HG03521 (cell line): ENCODE data around the gene RDH16.
"Not testable (repeated sequence)": the region's sequence is repeated elsewhere in the genome, so short reads cannot be mapped to it uniquely, and the experiment has no call there.

Source experiments
- ATAC-seq: cut with Tn5 transposase; IDR thresholded peaks from one replicate; pipeline ENCODE4 v1.9.1; 2021; ENCODE audit warnings: mild to moderate bottlenecking, moderate library complexity; ENCODE audit not compliant: unreplicated experiment

The RDH16 gene

DNA sequence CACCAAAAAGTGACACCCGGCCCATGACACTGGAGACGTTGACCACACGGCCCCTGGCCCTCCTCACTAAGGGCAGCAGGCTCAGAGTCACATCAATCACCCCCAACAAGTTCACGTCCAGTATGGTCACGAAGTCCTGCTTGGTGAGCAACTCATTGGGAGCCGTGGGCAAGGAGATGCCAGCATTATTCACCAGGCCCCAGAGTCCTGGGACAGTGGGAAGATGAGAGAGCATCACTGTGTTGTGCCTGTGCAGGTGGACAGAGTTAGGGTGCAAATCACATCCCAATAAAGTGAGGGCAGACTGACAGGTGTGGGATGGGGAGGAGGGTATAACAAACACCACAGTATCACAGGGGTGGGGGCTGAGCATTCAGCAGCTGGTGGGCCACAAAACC, 2.5 kb downstream of the RDH16 start:
- ATAC-seq = no peak

DNA sequence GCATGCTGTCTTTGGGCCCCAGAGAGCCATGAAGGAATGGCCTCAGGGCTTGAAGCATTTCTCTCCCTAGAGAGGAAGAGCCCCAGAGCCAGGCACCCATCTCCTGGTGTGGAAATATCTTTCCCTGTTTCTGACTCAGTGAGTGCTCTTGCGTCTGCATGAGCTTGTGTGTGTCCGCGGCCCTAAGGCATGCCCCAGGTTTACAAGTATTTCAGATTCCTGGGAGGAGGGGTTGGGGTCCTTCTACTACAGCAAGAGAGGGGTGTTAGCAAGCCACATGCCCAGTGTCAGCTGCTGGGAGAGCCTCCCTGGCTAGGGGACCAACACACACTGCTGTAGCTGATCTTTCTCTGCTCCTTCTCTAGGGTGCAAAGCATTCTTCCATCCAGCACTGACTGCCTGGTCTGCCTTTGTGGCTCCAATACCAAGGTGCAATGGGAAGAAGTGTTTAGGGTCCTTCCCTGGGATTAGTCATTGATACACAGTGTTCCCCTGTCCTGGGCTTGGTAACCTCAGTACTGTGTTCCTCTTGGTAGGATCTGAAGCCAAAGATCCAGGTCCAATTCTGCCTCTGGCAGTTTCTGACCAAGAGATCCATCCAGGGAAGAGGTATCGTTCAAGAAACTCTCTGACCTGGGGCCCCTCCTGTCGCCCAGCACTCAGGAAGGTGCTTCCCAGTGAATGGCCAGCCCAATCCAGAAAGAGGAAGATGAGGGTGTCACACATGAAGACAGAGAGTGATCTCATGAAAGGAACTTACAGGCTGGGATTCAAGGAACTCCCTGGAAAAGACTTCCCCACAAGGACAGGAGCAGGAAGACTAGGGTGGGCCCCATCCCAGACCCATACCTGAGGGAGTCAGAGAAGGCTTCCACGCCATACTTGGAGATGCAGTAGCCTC, 3.1 kb downstream of the RDH16 start:
- ATAC-seq = no peak

DNA sequence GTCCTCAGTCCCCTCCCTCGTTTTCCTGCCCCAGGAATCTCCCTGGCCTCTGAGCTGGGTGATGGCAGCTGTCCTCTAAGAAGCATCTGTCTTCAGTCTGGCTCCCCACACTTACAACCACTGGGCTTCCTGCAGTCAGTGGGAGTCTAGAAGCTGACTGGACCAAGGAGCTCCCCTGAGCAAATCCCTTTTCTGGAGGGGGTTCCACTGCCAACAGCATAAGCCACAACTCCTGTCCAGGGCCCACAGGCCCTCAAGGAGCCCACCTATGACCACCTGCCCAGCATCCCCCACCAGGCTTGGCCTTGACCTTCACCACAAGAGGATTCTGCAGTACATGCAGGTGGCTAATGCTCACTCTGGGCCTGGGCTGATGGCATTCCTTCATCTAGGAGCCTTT, 4.1 kb downstream of the RDH16 start:
- no peak for ATAC-seq

DNA sequence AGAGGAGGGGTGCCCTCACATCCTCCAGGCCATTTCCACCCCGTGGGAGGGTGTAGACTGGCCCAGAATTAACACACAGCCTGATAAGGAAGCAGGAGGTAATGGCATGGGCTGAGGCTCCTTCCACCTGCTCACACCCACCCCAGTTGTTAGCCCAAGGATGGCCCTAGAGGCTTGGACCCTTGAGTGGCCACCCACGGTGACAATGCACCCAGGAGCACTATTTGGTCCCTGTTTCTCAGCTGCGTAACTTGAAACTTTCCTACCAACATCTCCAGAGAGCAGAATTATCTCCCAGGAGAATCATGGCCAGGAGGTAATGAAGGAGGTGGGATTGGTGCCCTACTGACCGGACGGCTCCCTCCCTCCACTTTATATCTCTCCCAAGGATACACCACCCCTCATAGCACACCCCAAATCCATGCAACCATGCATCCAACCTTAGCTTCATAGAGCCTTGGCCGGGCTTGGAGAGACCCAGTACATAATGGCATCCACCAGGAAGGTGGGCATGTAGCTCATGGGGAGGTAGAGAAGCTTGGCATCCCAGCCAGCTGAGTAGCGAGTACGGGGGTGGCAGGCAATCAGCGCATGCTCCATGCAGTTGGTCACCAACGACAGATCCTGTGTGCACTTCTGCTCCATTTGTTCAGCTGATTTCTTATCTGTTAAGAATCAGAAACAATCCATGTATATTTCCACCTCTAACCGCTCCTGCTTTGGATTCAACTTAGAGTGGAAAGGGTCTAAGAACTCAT, 5.6 kb downstream of the RDH16 start:
- ATAC-seq = no peak

DNA sequence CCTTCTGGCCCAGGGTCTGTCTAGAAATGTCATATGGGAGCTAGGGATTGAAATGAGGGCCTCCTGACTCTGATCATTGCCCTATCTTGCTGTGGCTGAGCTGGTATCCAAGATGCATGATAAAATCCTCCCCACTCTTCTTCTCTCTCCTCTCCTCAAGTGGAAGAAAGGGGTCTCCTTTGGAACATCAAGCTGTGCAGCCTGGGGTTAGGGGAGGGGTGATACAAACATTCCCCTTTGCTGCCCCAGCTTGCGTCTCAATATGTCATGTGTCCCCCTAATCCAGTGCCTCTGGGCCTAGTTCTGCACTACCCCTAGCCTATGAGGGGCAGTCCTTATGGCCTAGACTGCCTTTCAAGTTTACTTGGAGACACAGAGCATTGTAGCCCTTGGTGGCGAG, 8.5 kb downstream of the RDH16 start:
- ATAC-seq = no peak

DNA sequence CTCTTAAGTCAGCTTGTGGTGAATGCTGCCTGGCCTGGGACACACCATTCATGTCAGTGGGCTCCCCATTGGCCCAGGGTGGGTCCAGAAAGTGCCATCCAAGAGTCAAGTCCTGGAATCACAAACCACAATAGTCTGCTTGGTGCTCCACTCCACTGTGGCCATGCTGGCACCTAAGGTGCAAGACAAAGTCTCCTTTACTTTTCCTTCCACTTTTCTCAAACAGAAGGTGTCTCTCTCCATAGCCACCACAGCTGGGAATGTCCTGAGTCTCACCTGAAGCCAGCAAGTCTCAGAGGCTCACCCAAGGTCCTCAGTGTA, 9.0 kb downstream of the RDH16 start:
- ATAC-seq = no peak

DNA sequence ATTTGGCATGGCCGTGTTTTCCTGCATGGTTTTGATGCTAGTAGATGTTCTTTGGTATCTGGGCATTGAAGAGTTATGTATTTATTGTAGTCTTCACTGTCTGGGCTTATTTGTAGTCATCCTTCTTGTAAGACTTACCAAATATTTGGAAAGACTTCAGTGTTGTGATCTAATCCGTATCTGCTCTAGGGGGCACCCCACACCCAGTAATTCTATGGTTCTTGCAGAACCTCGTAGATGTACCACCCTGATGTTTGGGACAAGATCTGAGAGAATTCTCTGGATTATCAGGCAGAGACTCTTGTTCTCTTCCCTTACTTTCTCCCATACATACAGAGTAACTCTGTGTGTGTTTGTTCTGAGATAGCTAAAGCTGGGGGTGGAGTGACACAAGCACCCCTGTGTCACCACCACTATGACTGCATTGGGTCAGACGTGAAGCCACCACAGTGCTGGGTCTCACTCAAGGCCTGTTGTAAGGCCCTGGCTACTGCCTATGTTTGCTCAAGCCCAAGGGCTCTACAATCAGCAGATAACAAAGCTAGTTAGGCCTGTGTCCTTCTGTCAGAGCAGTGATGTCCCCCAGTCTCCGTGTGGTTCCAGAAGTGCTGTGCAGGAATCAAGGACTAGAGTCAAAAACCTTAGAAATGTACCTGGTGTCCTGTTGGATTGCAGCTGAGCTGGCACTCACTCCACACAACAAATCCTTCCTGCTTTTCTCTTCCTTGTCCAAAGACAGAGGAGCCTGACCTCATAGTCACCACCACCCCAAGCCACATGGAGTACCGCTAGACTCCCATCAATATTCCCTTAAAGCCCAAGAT, 9.6 kb downstream of the RDH16 start:
- ATAC-seq = no peak

DNA sequence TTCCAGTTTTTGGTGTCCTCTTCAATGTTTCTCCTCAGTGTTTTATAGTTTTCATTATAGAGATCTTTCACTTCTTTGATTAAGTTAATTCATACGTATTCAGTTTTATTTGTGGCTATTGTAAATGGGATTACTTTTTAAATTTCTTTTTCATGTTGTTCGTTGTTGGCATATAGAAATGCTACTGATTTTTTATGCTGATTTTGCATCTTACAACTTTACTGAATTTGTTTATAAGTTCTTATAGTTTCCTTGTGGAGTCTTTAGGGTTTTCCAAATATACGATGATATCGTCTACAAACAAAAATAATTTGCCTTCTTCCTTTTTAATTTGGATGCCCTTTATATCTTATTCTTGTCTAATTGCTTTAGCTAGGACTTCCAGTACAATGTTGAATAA, 13.5 kb downstream of the RDH16 start:
- no peak for ATAC-seq

DNA sequence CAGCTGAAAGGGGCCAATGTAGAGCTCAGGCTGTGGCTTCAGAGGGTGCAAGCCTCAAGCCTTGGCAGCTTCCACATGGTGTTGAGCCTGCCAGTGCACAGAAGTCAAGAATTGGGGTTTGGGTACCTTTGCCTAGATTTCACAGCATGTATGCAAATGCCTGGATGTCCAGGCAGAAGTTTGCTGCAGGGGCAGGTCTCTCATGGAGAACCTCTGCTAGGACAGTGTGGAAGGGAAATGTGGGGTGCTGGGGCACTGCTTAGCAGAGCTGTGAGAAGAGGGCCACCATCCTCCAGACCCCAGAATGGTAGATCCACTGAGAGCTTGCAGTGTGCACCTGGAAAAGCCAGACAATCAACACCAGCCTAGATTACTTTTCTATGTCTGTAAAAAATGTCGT, 14.0 kb downstream of the RDH16 start:
- not testable (repeated sequence) for ATAC-seq

DNA sequence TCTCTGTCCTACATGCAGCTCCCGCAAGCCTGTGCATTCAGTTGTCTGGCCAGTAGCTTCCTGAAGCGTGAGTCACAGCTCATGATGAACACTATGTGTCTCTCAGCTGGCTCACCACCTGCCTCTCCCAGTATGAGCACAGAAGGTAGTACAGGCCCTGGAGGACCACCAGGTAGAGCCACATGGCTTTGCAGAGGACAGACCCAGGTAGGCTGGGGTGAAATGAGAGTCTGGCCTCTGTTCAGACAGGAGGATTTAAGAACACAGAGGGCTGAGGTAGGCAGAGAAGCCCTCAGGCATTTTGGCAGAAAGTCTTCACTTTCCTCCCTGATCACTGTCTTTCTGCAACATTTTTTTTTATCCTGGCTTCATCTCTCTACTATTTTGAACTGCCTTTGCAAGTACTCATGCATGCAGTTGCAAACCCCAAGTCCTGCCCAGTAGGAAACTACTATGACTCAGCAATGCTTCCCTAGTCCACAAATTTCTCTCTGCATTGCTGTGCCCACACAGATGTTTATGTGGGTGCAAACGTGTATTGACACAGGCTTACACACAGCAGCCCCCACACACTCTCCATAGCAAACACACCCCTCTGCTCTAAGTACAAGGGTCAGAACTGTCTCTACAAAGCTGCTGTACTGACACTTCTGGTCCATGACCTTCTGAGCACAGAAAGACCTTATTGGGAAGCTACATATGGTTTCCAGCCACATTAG, 15.9 kb downstream of the RDH16 start:
- no peak for ATAC-seq

DNA sequence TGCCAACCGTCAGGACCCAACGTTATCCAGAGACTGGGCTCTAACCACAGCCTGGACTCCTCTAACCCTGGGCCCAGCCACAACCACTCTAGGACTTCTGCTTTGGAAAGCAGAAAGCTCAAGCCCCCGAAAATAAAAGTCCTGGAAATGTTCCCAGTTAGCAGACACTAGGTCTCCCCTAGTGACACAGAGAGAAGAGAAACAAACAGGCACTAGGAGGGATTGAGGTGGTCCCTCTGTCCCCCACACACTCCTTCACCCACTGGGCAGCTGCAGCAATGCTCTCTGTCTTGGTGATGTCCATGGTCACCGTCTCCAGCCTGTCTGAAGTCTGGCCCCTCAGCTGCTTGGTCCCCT, 16.5 kb downstream of the RDH16 start:
- ATAC-seq = not testable (repeated sequence)

DNA sequence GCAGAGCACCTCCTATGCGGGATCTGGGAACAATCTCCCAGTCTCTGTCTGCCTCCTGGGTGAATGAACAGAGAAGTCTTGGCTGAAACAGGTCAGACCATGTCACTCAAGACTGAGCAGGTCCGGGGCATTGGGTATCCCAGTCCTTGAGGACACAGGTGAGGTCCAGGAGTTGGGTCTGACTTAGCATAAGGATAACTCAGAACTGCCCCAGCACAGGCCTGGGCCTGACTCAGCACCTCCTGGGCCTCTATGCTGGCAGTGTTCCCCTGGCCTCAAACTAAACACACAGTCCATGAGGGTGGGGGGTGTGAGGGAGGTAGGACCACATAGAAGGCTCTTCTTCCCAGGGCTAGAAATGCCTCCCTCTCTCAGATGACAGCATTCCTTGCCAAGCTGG, 21.7 kb downstream of the RDH16 start:
- no peak for ATAC-seq

DNA sequence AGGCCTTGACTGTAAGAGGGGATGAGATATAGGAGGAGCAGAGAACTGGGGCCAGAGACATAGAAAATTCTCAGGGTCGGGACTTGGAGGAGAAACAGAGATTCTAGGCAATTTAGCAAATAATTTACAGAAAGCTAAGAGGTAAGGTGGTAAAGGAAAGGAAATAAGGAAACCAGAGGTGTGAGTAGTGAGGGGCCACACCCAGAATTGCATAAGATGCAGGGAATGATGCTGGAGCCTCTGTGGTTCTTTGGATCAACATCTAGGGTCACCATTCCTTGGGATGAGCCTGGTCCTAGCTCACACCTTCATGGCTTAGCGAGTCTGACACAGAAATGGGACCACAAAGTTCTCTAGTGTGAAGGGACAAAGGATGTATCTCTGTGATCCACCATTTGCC, 22.3 kb downstream of the RDH16 start:
- no peak for ATAC-seq

DNA sequence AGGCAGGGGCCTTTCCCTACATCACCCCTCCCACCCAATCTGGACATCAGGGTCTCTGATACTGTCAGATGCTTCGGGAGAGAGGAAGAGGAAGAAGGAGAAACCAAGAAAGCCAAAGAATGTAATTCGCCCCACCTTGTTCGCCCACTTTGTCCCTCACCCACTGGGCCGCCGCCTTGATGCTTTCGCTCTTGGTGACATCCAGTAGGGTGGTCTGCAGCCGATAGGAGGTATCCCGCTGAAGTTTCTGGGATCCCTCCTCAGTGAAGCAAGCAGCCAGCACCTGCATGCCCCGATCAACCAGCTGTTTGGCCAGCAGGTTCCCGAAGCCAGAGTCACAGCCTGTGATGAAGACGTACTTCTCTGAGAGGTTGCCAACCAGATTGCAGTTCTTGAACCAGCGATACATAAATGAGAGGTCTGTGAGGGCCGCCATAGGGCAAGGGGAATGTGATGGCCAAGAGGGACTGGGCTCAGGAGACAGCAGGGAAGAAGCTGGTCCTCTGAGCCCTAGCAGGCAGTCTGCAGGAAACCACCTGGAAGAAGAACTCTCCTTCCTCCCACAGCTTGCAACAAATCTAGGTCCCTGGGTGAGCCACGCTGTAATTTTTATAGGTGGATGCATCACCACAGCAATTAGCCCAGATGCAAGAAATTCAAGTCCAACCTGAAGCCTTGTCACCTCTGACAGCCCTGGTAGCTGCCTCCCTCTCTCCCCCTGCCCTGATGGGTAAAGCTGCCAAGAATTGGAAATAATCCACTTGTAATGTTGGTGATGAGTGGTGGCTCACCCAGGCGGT, 23.4 kb downstream of the RDH16 start, which contains the start of gene SDR9C7:
SDR9C7 (minus strand) TSS at position 583 of the 800 bp plus-strand sequence; CDS start at position 436, 147 bp downstream.
- no peak for ATAC-seq

DNA sequence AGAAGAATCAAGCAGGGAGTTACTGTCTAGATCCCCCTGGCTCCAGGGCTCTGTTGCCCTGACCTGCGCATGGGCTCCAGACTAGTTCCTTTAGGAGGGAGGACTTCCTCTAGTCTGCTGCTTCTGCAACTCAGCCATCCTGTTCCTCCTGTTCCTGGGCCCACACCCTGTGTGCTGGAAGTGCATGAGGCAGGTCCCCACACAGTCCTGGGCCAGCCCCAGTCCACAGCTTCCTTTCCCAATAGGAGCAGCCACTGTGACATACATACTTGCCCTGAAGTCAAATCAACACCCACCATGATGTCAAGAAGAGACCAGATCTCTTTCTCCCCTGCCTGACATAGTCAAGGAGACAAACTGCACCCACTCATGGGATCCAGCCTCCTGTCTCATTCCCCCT, 24.5 kb downstream of the RDH16 start:
- ATAC-seq = no peak

DNA sequence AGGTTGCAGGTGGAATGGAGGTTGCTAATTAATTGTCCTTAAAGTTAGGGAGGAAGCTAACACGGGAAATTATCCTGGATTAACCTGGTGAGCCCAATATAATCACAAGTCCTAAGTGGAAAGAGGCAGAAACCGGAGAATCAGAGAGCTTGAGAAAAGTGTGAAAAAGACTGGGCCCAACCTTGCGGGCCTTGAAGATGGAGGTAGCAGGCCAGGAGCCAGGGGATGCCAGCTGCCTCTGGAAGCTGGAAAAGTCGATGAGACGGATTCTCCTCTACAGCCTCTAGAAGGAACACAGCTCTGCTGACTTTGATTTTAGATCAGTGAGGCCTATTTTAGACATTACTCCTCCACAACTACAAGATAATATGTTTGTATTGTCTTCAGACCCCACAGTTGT, 25.3 kb downstream of the RDH16 start:
- ATAC-seq = no peak

DNA sequence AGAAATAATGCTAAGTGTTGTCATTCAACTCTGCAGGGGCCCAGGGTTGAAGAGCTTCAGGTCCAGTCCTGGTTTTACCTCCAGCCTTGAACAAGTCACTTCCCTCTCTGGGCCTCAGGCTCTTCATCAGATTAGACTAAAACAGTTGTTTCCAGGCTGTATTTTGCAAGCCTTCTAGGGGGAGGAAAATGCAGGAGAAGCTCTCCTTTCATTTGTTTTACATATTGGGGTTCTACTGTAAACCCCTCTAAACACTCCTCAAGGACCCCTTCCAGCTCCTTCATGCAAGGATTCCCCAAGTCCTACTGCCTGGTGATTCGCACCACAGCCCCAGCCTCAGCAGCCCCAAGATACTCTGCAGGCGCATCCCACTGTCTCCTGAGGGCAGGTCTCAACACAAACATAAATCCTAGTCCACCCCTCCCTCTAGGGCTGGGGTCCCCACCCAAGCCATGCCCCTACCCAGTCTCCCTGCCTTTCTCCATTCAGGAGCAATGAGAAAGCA, 25.9 kb downstream of the RDH16 start:
- no peak for ATAC-seq

DNA sequence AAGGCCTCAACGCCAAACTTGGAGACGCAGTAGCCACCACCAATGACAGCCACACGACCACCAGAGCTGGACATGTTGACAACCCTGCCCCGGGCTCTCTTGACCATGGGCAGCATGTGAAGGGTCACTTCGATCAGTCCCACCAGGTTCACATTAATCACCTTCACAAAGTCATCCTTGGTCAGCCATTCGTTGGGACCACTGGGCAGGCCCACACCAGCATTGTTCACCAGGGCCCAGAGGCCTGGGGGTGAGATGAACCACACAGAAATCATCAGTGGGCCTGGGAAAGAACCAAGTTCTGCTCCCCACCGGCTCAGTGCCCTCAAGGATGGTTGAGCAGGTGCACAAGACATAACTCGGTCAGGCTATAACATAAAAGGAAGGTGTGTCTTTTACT, 27.2 kb downstream of the RDH16 start:
- no peak for ATAC-seq

DNA sequence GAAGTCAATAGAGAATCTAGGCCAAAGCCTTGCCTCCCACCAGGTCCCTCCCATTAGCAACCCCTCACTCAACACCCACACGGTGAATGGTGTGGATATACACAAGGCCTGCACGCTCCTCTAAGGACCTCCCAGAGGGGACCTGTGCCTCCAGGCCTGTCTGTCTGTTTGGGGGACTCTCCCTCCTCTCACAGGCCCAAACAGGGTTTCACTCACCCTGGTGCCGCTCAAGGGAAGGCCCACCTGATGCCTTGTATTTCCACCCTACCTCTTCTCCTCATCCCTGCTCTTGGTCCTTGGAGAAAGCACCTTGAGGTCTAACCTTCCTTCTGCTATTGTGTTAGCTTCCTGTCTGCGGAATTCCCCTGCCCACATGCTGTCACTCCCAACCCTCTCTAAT, 27.6 kb downstream of the RDH16 start:
- no peak for ATAC-seq

DNA sequence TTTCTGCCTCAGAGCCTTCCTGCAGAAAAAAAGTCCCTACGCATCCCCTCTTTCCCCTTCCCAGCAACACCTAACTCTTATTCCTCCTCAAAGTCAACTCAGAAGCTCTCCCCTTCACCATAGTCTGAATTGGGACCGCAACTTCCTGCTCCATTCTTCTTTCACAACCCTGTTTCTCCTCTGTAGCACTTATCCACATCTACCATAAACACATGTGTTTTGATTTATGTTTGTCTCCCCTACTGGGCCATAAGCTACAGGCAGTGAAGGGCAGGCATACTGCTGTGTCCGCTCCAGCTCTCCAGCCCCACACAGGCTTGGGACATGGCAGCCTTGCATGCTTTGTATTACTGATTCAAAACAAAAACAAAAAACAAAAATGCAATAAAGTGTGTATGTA, 29.1 kb downstream of the RDH16 start:
- no peak for ATAC-seq
